K562 (cell line): Measurements from ENCODE around the gene MTPN. TPM values are rescaled to one million over a fixed set of nuclear protein-coding genes. Genes with fewer than 3 reads are reported as not detected.

ENCODE experiments used
- ATAC-seq: fragments of 200-7000 bp; cut with Tn5 transposase; 3 replicates; pipeline ENCODE4 v1.9.1; 2020; ENCODE audit warnings: moderate library complexity
- BruUV-seq: library from RNA; stranded (reverse); fragments of 400-500 nt; replicated peaks from 2 replicates; lab custom pipeline; 2021; lab: Mats Ljungman, UMichigan
- CTCF ChIA-PET: fragments of 300-600 bp; formaldehyde crosslinking; extraction: SDS; loops from one replicate; lab custom pipeline; 2021; ENCODE audit warnings: low intra/inter-chr PET ratio; lab: Yijun Ruan, JAX
- POLR2A ChIA-PET: fragments of 300-600, 350-650 bp; sonication (Branson Sonifier 250); formaldehyde crosslinking; extraction: SDS; loops from one replicate; lab custom pipeline; 2021; ENCODE audit warnings: antibody characterized with exemption, inconsistent platforms; lab: Yijun Ruan, JAX
- DNase-seq, 4 experiments: peaks; one replicate each; pipeline versions ENCODE4 v3.0.0 to v3.0.0-alpha.2; 2011 to 2018; ENCODE audit warnings: low spot score in 3 of 4, mixed read lengths in 3 of 4; ENCODE audit errors: extremely low read depth in 1 of 4
- FAIRE-seq: peaks from 2 replicates; lab custom pipeline; 2011; peaks lifted over from hg19 to GRCh38; lab: Jason Lieb, UNC
- H2AFZ ChIP-seq: 2 replicates; pipeline ENCODE4 v1.6.0; 2011; ENCODE audit warnings: low read depth, low read length, control low read depth, inconsistent platforms
- H3K27ac ChIP-seq: fragments of 200-600 bp; 3 replicates; pipeline ENCODE4 v1.8.0; 2011; ENCODE audit warnings: low read depth, mild to moderate bottlenecking, control low read depth, inconsistent platforms, low read length, moderate library complexity, mixed read lengths; ENCODE audit errors: extremely low read depth
- H3K27me3 ChIP-seq, 2 experiments: fragments of 300-600 bp in 1 of 2; 2 replicates in 1 of 2; 3 replicates in 1 of 2; pipeline versions ENCODE4 v1.6.0 to v1.8.0; 2011; ENCODE audit warnings: inconsistent platforms in 2 of 2, low read length in 2 of 2, mild to moderate bottlenecking in 1 of 2, mixed read lengths in 1 of 2, moderate library complexity in 1 of 2; ENCODE audit not compliant: control insufficient read depth in 2 of 2, insufficient read depth in 2 of 2
- H3K36me3 ChIP-seq: fragments of 300-600 bp; 3 replicates; pipeline ENCODE4 v1.8.0; 2011; ENCODE audit warnings: mild to moderate bottlenecking, low read length, inconsistent platforms; ENCODE audit not compliant: control insufficient read depth, insufficient read depth
- H3K4me1 ChIP-seq, 2 experiments: fragments of 200-600 bp in 1 of 2; replicated peaks in 1 of 2; 2 replicates in 1 of 2; 3 replicates in 1 of 2; pipeline versions ENCODE4 v1.5.1 to v1.8.0; 2011; ENCODE audit warnings: inconsistent platforms in 2 of 2, low read length in 2 of 2, mild to moderate bottlenecking in 1 of 2, mixed read lengths in 1 of 2, moderate library complexity in 1 of 2; ENCODE audit not compliant: control insufficient read depth in 2 of 2, insufficient read depth in 2 of 2
- H3K4me2 ChIP-seq: 2 replicates; pipeline ENCODE4 v1.6.1; 2011; ENCODE audit warnings: low read length, control low read depth, inconsistent platforms, mixed read lengths; ENCODE audit not compliant: insufficient read depth
- H3K4me3 ChIP-seq: fragments of 200-600 bp; sonication (generic), shearing (Covaris generic); 2 replicates; pipeline ENCODE4 v1.5.1; 2016; ENCODE audit warnings: control low read depth, inconsistent platforms
- H3K79me2 ChIP-seq: fragments of 200-600 bp; 3 replicates; pipeline ENCODE4 v1.8.0; 2011; ENCODE audit warnings: low read length, inconsistent platforms; ENCODE audit not compliant: control insufficient read depth, insufficient read depth
- H3K9ac ChIP-seq, 2 experiments: 2 replicates each; pipeline versions ENCODE4 v1.6.0 to v1.6.1; 2011; ENCODE audit warnings: low read depth in 2 of 2, low read length in 2 of 2, control low read depth in 1 of 2, inconsistent platforms in 1 of 2, mild to moderate bottlenecking in 1 of 2, mixed read lengths in 1 of 2; ENCODE audit not compliant: insufficient read depth in 1 of 2
- H3K9me1 ChIP-seq: one replicate; pipeline ENCODE4 v1.6.0; 2011; ENCODE audit warnings: inconsistent platforms, mild to moderate bottlenecking, low read length, moderate library complexity; ENCODE audit not compliant: control insufficient read depth, insufficient read depth
- H3K9me3 ChIP-seq: replicated peaks from 2 replicates; pipeline ENCODE4 v1.5.1; 2011; ENCODE audit warnings: low read depth, low read length, inconsistent platforms; ENCODE audit not compliant: control insufficient read depth, insufficient read depth
- H4K20me1 ChIP-seq: replicated peaks from 2 replicates; pipeline ENCODE4 v1.6.1; 2011; ENCODE audit warnings: low read length, inconsistent platforms, mixed read lengths; ENCODE audit not compliant: control insufficient read depth, insufficient read depth
- ASH1L ChIP-seq: fragments of 450-650 bp; IDR thresholded peaks from 2 replicates; pipeline ENCODE4 v1.6.1; 2018; ENCODE audit warnings: borderline replicate concordance, mild to moderate bottlenecking, low read depth; ENCODE audit not compliant: partially characterized antibody
- FOS ChIP-seq: IDR thresholded peaks from 3 replicates; pipeline ENCODE4 v1.6.1; 2011; ENCODE audit not compliant: insufficient read length; ENCODE audit errors: extremely low read depth
- IRF2 ChIP-seq: sonication (generic); formaldehyde crosslinking; IDR thresholded peaks from 2 replicates; pipeline ENCODE4 v1.8.1; 2022; ENCODE audit warnings: mild to moderate bottlenecking, missing genetic modification reagents
- L3MBTL2 ChIP-seq: fragments of 450-650 bp; IDR thresholded peaks from 2 replicates; pipeline ENCODE4 v1.6.1; 2016; ENCODE audit warnings: mild to moderate bottlenecking, moderate library complexity
- MBD2 ChIP-seq: sonication (generic); IDR thresholded peaks from 2 replicates; pipeline ENCODE4 v1.6.1; 2016; ENCODE audit warnings: low read depth, borderline replicate concordance
- NONO ChIP-seq, 2 experiments: fragments of 200-400 bp in 1 of 2; fragments of 450-650 bp in 1 of 2; formaldehyde crosslinking in 1 of 2; IDR thresholded peaks; 2 replicates each; pipeline ENCODE4 v1.6.1; 2017; ENCODE audit warnings: low read depth in 2 of 2, mild to moderate bottlenecking in 2 of 2, moderate library complexity in 2 of 2, low read length in 1 of 2
- PKNOX1 ChIP-seq: fragments of 450-650 bp; IDR thresholded peaks from 2 replicates; pipeline ENCODE4 v1.6.1; 2016
- SMAD4 ChIP-seq: fragments of 250-450 bp; sonication (Bioruptor Pico); conservative IDR thresholded peaks from 2 replicates; pipeline ENCODE4 v1.8.0; 2021; ENCODE audit warnings: inconsistent platforms, mild to moderate bottlenecking, moderate library complexity
- THAP12 ChIP-seq: fragments of 250-450 bp; sonication (Bioruptor Pico); IDR thresholded peaks from 2 replicates; pipeline ENCODE4 v1.9.0; 2021; ENCODE audit warnings: mild to moderate bottlenecking, inconsistent platforms
- ZNF143 ChIP-seq: sonication (generic); formaldehyde crosslinking; IDR thresholded peaks from 2 replicates; pipeline ENCODE4 v1.9.0; 2022; ENCODE audit warnings: mild to moderate bottlenecking, missing genetic modification reagents
- WGBS: fragments of 100-300 bp; shearing (Covaris generic); methylation state at CpG from one replicate; pipeline ENCODE4 v1.1.6; 2016; ENCODE audit warnings: low coverage, mixed read lengths; ENCODE audit not compliant: insufficient coverage; ENCODE audit errors: missing lambda C conversion rate; 5-methylcytosine and 5-hydroxymethylcytosine counted together
- in situ Hi-C: fragments of 300-500 bp; cut with MboI; formaldehyde crosslinking; loops from 4 replicates; pipeline ENCODE4 v1.15.0; 2018; ENCODE audit warnings: inconsistent platforms, mixed read lengths
- intact Hi-C: fragments of 100-400 bp; cut with micrococcal nuclease; formaldehyde crosslinking; loops from 2 replicates; pipeline ENCODE4 v1.14.2; 2022
- polyA plus RNA-seq, 8 experiments: library from polyadenylated mRNA; depleted of rRNA in 4 of 8; stranded (reverse) in 5 of 8; unstranded in 3 of 8; fragments of >200 nt; fragmentation: Nextera tagmentation in 2 of 8; fragmentation: Illumina TruSeq in 1 of 8; extraction: Ambion mirVana in 2 of 8; extraction: Trizol in 1 of 8; gene quantifications; 2 replicates each; pipeline versions ENCODE4 v1.2.1 to v1.2.3, GENCODE V29; 2011 to 2014; ENCODE audit warnings: inconsistent platforms in 1 of 8, missing spikeins in 1 of 8
- total RNA-seq, 7 experiments: library from RNA; depleted of rRNA in 6 of 7; stranded (reverse); fragments of >200 nt in 6 of 7; fragmentation: Illumina TruSeq in 2 of 7; extraction: Trizol in 2 of 7; gene quantifications; 2 replicates each; pipeline versions ENCODE4 v1.2.1 to v1.2.3, GENCODE V29; 2011 to 2021; ENCODE audit warnings: low replicate concordance in 1 of 7
- TF ChIP-seq, protein P1 (sequence below): sonication (generic); formaldehyde crosslinking; IDR thresholded peaks from 2 replicates; pipeline ENCODE4 v1.9.0; 2022; ENCODE audit warnings: mild to moderate bottlenecking, missing genetic modification reagents

The MTPN gene
- total and polyA plus RNA-seq, 9 of the 15 experiments (the other 6 are each of a cell fraction or from before 2014, with no cell fraction given), result 68.5 to 261 (median 156) TPM

GRCh38 chr7:135901585-135902540 is 75.3 kb downstream of the MTPN start:
- TF ChIP-seq, protein P1, sequence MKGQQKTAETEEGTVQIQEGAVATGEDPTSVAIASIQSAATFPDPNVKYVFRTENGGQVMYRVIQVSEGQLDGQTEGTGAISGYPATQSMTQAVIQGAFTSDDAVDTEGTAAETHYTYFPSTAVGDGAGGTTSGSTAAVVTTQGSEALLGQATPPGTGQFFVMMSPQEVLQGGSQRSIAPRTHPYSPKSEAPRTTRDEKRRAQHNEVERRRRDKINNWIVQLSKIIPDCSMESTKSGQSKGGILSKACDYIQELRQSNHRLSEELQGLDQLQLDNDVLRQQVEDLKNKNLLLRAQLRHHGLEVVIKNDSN, result peak; percentile 32; the same call in 1 of the 2 replicates
- TF ChIP-seq THAP12 (CRISPR knock-in tag), result no peak
- TF ChIP-seq NONO (IDR thresholded peaks at IDR 0.05; ENCODE audit: low read depth in 2 of 2, low read length in 1 of 2), result 0 out of 4 replicates have a peak, but pooled peaks of 1 of the 2 experiments have one; percentile 28
- no peak for TF ChIP-seq MBD2
- 0 out of 2 replicates have a peak, but pooled peaks have one; percentile 12 for TF ChIP-seq SMAD4 (CRISPR knock-in tag)
- no peak for TF ChIP-seq FOS
- peak; percentile 44; the same call in 1 of the 2 replicates for TF ChIP-seq L3MBTL2
- TF ChIP-seq ZNF143, result 0 out of 2 replicates have a peak, but pooled peaks have one; percentile 19
- TF ChIP-seq ASH1L, result peak; percentile 14
- TF ChIP-seq PKNOX1, result peak; percentile 66
- 0 out of 2 replicates have a peak, but pooled peaks have one; percentile 53 for TF ChIP-seq IRF2 (CRISPR knock-in tag)
- ChIA-PET CTCF (no interaction called here), POLR2A (interaction anchor here (0.6 to 4.3 kb wide), 7 partner anchors 8 to 123 kb away, joined by 3 to 23 read pairs (median 4); no protein-coding TSS in a partner anchor)
- H2AFZ ChIP-seq, result 0 out of 2 replicates have a peak overlapping the region, but pooled peaks have one; percentile 21
- H3K9ac ChIP-seq, result no peak overlapping the region
- DNase-seq (no peak), ATAC-seq (peak; percentile 15; the same call in 2 of the 3 replicates), FAIRE-seq (no peak)
- intact Hi-C loops, result no loop called here
- no peaks in the 10 kb centered on the region for H3K27me3 ChIP-seq
- no peak overlapping the region for H3K27ac ChIP-seq
- no peaks in the 10 kb centered on the region for H3K9me1 ChIP-seq
- H3K4me2 ChIP-seq, result no peak overlapping the region
- no peaks in the 10 kb centered on the region for H4K20me1 ChIP-seq
- in situ Hi-C loops, result no loop called here
- no peaks in the 10 kb centered on the region for H3K36me3 ChIP-seq
- no peaks in the 10 kb centered on the region; a peak in 2 of 5 replicates for H3K4me1 ChIP-seq
- no peak overlapping the region for H3K4me3 ChIP-seq
- H3K79me2 ChIP-seq, result no peaks in the 10 kb centered on the region
- 44% methylated on average over 6 of the region's 6 CpGs for WGBS
- no TSS peak for BruUV-seq
- no peaks in the 10 kb centered on the region for H3K9me3 ChIP-seq
